Cardiac fibroblast (primary cell): Measurements from ENCODE around the gene MICALL1.

Source experiments
- DNase-seq, 2 donors: peaks; one replicate each; pipeline versions ENCODE4 v3.0.0 to v3.0.0-alpha.2; 2010; ENCODE audit warnings: low read depth in 2 of 2
- H3K4me3 ChIP-seq, 2 donors: replicated peaks in 1 of 2; 1 replicate in 1 of 2; 2 replicates in 1 of 2; pipeline ENCODE4 v1.5.1; 2011; ENCODE audit warnings: low read depth in 2 of 2, low read length in 2 of 2, mild to moderate bottlenecking in 2 of 2, moderate library complexity in 1 of 2
- CTCF ChIP-seq: IDR thresholded peaks from one replicate; pipeline ENCODE4 v1.5.1; 2011; ENCODE audit warnings: low read depth, mild to moderate bottlenecking, low read length, inconsistent platforms

MICALL1 gene

GRCh38 chr22:37959231-37959825 lies 53.2 kb downstream of the MICALL1 start:
- H3K4me3 ChIP-seq = no peak overlapping the region
- no peak for DNase-seq
- no peak for TF ChIP-seq CTCF

DNA sequence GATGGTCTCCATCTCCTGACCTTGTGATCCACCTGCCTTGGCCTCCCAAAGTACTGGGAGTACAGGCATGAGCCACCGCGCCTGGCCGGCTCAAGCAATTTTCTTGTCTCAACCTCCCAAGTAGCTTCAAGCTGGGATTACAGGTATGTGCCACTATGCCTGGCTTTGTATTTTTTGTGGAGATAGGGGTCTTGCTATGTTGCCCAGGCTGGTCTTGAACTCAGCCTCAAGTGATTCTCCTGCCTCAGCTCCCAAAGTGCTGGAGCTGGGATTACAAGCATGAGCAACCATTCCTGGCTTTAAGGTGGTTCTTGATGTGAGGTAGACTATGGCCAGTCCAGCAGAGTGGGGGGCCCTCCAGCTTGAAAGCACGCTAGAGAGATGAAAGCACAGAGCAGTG lies 55.0 kb downstream of the MICALL1 start:
- no peak for DNase-seq
- H3K4me3 ChIP-seq = no peak overlapping the region
- no peak for TF ChIP-seq CTCF

GRCh38 chr22:37965940-37966664 lies 60.0 kb downstream of the MICALL1 start:
- no peak for TF ChIP-seq CTCF
- H3K4me3 ChIP-seq = no peak overlapping the region
- peak in 1 of 2 donors; percentile 30 for DNase-seq

DNA sequence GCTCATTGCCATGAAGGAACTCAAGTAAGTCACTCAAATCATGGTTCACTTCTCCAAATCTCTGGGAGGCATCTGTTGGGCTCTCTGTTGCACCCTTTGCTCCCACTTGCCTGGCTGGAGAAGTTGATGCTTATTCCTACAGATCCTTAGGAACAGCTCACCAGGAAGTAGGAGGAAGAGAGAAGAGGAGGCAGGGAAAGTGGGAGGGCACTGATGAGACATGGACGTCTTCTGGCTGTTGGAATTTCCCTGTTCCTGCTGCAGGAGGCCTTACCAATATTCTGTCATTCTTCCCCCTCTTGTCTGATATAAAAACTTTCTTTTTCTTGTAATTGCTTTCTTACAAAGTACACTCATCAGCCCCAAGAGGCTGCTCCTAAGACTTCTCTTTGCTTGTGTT lies 61.0 kb downstream of the MICALL1 start:
- H3K4me3 ChIP-seq = no peak overlapping the region
- no peak for DNase-seq
- TF ChIP-seq CTCF = no peak

DNA sequence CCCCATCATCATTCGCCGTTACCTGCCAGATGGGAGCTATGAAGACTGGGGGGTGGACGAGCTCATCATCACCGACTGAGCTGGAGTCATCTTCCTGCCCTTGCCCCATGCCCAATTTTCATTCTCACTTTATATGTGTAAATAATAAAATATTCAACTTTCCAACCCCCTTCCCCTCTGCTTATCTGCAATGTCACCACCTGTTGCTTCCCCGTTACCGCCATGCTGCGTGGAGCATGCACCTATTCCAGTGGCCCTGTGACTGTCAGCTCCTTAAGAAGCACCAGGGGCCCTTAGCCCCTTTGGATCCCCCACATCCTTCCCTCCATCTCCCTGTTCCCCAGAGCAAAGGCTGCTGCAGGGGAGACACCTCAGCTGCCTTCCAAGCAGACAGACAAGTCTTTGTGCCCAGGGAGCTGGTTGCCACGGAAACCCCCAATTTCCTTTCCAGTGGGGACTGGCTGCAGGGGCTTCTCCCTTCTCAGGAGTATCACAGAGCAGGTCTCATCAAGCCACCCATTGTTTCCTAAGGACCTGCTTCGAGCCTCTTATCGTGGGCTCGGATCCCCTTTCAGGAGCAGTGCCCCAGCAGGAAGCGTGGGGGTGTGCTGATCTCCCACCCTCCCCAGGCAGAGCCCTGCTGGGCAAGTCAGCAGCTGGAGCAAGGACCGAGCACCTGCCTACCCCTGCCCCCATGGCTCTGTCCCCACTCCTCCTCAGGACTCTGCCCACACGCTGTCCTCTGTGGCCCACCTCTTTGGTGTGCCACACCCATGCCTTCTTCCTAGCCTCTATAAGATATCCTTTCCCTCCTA lies 61.7 kb downstream of the MICALL1 start:
- no peak for TF ChIP-seq CTCF
- DNase-seq = no peak
- no peak overlapping the region for H3K4me3 ChIP-seq

GRCh38 chr22:37968452-37969251 lies 62.6 kb downstream of the MICALL1 start:
- TF ChIP-seq CTCF = no peak
- no peak overlapping the region for H3K4me3 ChIP-seq
- DNase-seq = no peak
